Breast epithelium (tissue), 4 donors: Measurements from ENCODE around the gene RHOXF2B. TPM values are rescaled to one million over a fixed set of nuclear protein-coding genes. Genes with fewer than 3 reads are reported as not detected.
"Not testable (repeated sequence)": the region's sequence is repeated elsewhere in the genome, so short reads cannot be mapped to it uniquely, and the experiment has no call there.

ENCODE experiments used
- DNase-seq, 2 donors: peaks; one replicate each; pipeline ENCODE4 v3.0.0-alpha.2; 2019; ENCODE audit warnings: low spot score in 2 of 2
- H3K27ac ChIP-seq, 2 donors: fragments of 200-600 bp; sonication (generic) in 1 of 2; one replicate each; pipeline ENCODE4 v1.5.1; 2016 to 2019; ENCODE audit warnings: mild to moderate bottlenecking in 1 of 2
- H3K27me3 ChIP-seq, 2 donors: fragments of 200-600 bp; sonication (generic) in 1 of 2; one replicate each; pipeline versions ENCODE4 v1.5.1 to v1.6.0; 2017 to 2019; ENCODE audit warnings: control low read depth in 1 of 2, mild to moderate bottlenecking in 1 of 2
- H3K36me3 ChIP-seq: fragments of 200-600 bp; one replicate; pipeline ENCODE4 v1.5.1; 2019
- H3K4me1 ChIP-seq, 2 donors: fragments of 200-600 bp; sonication (generic); one replicate each; pipeline ENCODE4 v1.5.1; 2016 to 2019; ENCODE audit warnings: control low read depth in 1 of 2
- H3K4me3 ChIP-seq, 3 donors: fragments of 200-600 bp; sonication (generic); 1 replicate in 2 of 3; 2 replicates in 1 of 3; pipeline ENCODE4 v1.5.1; 2016 to 2019; ENCODE audit warnings: mild to moderate bottlenecking in 3 of 3, moderate library complexity in 2 of 3
- H3K9me3 ChIP-seq, 2 donors: fragments of 200-600 bp; sonication (generic) in 1 of 2; one replicate each; pipeline ENCODE4 v1.5.1; 2016 to 2019; ENCODE audit warnings: control low read depth in 1 of 2
- CTCF ChIP-seq, 3 donors: fragments of 450-650 bp; IDR thresholded peaks; one replicate each; pipeline ENCODE4 v1.5.1; 2016 to 2017; ENCODE audit warnings: antibody characterized with exemption in 3 of 3, mild to moderate bottlenecking in 3 of 3, moderate library complexity in 3 of 3
- POLR2A ChIP-seq: fragments of 450-650 bp; IDR thresholded peaks from one replicate; pipeline ENCODE4 v1.6.1; 2016; ENCODE audit warnings: antibody characterized with exemption, mild to moderate bottlenecking, moderate library complexity
- POLR2AphosphoS5 ChIP-seq, 3 donors: sonication (generic); formaldehyde crosslinking; IDR thresholded peaks; one replicate each; pipeline ENCODE4 v1.6.1; 2017; ENCODE audit warnings: antibody characterized with exemption in 3 of 3
- intact Hi-C: fragments of 100-400 bp; cut with DNase I; formaldehyde crosslinking; loops from one replicate; pipeline ENCODE4 v1.15.1; 2023; ENCODE audit warnings: low total_unique reads
- total RNA-seq, 3 donors: library from RNA; depleted of rRNA; stranded (reverse); fragments of >200 nt; gene quantifications; one replicate each; pipeline ENCODE4 v1.1.0, GENCODE V29; 2016

RHOXF2B gene
- total RNA-seq, result not detected

GRCh38 chrX:120077590-120077989, at the start of gene RHOXF2B:
Gene RHOXF2B (minus strand): TSS chrX:120077690. CDS start chrX:120077552, 138 bp downstream.
- H3K27ac ChIP-seq, DNase-seq, H3K36me3 ChIP-seq, intact Hi-C loops, H3K4me3 ChIP-seq, H3K9me3 ChIP-seq, H3K4me1 ChIP-seq, H3K27me3 ChIP-seq: not testable (repeated sequence)

GRCh38 chrX:120125444-120125843, 48.0 kb upstream of the RHOXF2B start:
- Histone ChIP-seq H3K4me3 (peak overlapping the region in 1 of 3 donors; percentile 30), H3K27me3 (peaks cover 0 to 8% of the 10 kb centered on the region in 2 donors), H3K9me3 (no peaks in the 10 kb centered on the region), H3K27ac (no peak overlapping the region), H3K36me3 (no peaks in the 10 kb centered on the region), H3K4me1 (no peaks in the 10 kb centered on the region)
- DNase-seq, result no peak
- no peak for TF ChIP-seq CTCF (IDR thresholded peaks at IDR 0.05)
- TF ChIP-seq POLR2AphosphoS5 (IDR thresholded peaks at IDR 0.05), result no peak
- intact Hi-C loops, result no loop called here

GRCh38 chrX:120120223-120120622, 42.7 kb upstream of the RHOXF2B start:
- TF ChIP-seq CTCF (IDR thresholded peaks at IDR 0.05) (no peak), POLR2AphosphoS5 (IDR thresholded peaks at IDR 0.05) (no peak), POLR2A (no peak)
- H3K4me3 ChIP-seq, result no peak overlapping the region
- no peak overlapping the region for H3K27ac ChIP-seq
- peaks cover 0 to 5% of the 10 kb centered on the region in 2 donors for H3K27me3 ChIP-seq
- H3K4me1 ChIP-seq, result no peaks in the 10 kb centered on the region
- no peaks in the 10 kb centered on the region for H3K36me3 ChIP-seq
- H3K9me3 ChIP-seq, result no peaks in the 10 kb centered on the region
- DNase-seq, result no peak
- intact Hi-C loops, result no loop called here

- intact Hi-C loops, result no loop called here
- no peak within 1 kb of the TSS for H3K4me3 ChIP-seq
- no peak for TF ChIP-seq POLR2AphosphoS5 (IDR thresholded peaks at IDR 0.05)
- no peak for TF ChIP-seq POLR2A
- TF ChIP-seq CTCF (IDR thresholded peaks at IDR 0.05), result no peak
- no peak for DNase-seq
- no peak within 1 kb of the TSS for H3K27ac ChIP-seq
- H3K36me3 ChIP-seq, result no peaks in the 10 kb centered on the region
- peaks cover 0 to 5% of the 10 kb centered on the region in 2 donors for H3K27me3 ChIP-seq
- no peaks in the 10 kb centered on the region for H3K9me3 ChIP-seq
- H3K4me1 ChIP-seq, result no peaks in the 10 kb centered on the region
Measured at GRCh38 chrX:120115438-120115963, 38.0 kb upstream of the RHOXF2B start, which contains the start of gene RHOXF1. Gene RHOXF1 (minus strand): TSS chrX:120115913. CDS start chrX:120115862, 51 bp downstream.

GRCh38 chrX:120111611-120112010, 34.1 kb upstream of the RHOXF2B start:
- Histone ChIP-seq H3K36me3 (no peaks in the 10 kb centered on the region), H3K27ac (no peak overlapping the region), H3K9me3 (no peaks in the 10 kb centered on the region), H3K27me3 (no peaks in the 10 kb centered on the region), H3K4me1 (no peaks in the 10 kb centered on the region), H3K4me3 (no peak overlapping the region)
- no peak for DNase-seq
- no peak for TF ChIP-seq POLR2A
- no peak for TF ChIP-seq CTCF (IDR thresholded peaks at IDR 0.05)
- no peak for TF ChIP-seq POLR2AphosphoS5 (IDR thresholded peaks at IDR 0.05)
- intact Hi-C loops, result no loop called here

GRCh38 chrX:120109378-120109777, 31.9 kb upstream of the RHOXF2B start:
- H3K9me3 ChIP-seq, result peaks cover 0 to 4% of the 10 kb centered on the region in 2 donors
- TF ChIP-seq CTCF (IDR thresholded peaks at IDR 0.05), result no peak
- TF ChIP-seq POLR2A, result no peak
- TF ChIP-seq POLR2AphosphoS5 (IDR thresholded peaks at IDR 0.05), result no peak
- H3K27ac ChIP-seq, result no peak overlapping the region
- H3K27me3 ChIP-seq, result no peaks in the 10 kb centered on the region
- H3K36me3 ChIP-seq, result no peaks in the 10 kb centered on the region
- DNase-seq, result no peak
- intact Hi-C loops, result no loop called here
- H3K4me1 ChIP-seq, result no peaks in the 10 kb centered on the region
- no peak overlapping the region for H3K4me3 ChIP-seq

GRCh38 chrX:120104707-120105106, 27.2 kb upstream of the RHOXF2B start:
- H3K27ac ChIP-seq, DNase-seq, H3K27me3 ChIP-seq, H3K4me3 ChIP-seq, intact Hi-C loops, H3K36me3 ChIP-seq, H3K4me1 ChIP-seq: not testable (repeated sequence)
- H3K9me3 ChIP-seq, result peaks cover 22 to 43% of the 10 kb centered on the region in 2 donors

GRCh38 chrX:120101057-120101456, 23.6 kb upstream of the RHOXF2B start:
- H3K4me3 ChIP-seq, H3K4me1 ChIP-seq, H3K27me3 ChIP-seq, H3K36me3 ChIP-seq, intact Hi-C loops, H3K27ac ChIP-seq, DNase-seq: not testable (repeated sequence)
- peaks cover 22 to 50% of the 10 kb centered on the region in 2 donors for H3K9me3 ChIP-seq
